HG03432 (cell line): ENCODE data around the gene USF2.

Source experiments
- ATAC-seq: cut with Tn5 transposase; IDR thresholded peaks from one replicate; pipeline ENCODE4 v1.9.1; 2021; ENCODE audit warnings: mild to moderate bottlenecking, moderate library complexity; ENCODE audit not compliant: unreplicated experiment

The USF2 gene

GRCh38 chr19:35296644-35297514 is 28.1 kb downstream of the USF2 start:
- ATAC-seq = no peak

DNA sequence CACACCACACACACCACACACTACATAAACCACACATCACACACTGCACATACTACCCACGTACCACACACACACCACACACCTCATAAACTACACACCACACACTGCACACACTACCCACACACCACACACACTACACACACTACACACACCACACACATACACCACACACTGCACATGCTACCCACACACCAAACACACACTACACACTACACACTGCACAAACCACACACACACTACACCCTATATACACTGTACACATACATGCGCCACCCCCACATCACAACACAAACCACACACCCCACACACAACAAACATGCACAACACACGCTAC is 28.7 kb downstream of the USF2 start:
- no peak for ATAC-seq

DNA sequence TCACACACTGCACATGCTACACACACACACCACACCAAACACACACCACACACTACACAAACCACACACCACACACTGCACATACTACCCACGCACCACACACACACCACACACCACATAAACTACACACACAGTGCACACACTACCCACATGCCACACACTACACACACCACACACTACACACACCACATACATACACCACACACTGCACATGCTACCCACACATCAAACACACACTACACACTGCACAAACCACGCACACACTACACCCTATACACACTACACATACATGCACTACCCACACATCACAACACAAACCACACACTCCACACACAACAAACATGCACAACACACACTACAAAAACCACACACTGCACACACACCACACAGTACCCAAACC is 29.2 kb downstream of the USF2 start:
- no peak for ATAC-seq

DNA sequence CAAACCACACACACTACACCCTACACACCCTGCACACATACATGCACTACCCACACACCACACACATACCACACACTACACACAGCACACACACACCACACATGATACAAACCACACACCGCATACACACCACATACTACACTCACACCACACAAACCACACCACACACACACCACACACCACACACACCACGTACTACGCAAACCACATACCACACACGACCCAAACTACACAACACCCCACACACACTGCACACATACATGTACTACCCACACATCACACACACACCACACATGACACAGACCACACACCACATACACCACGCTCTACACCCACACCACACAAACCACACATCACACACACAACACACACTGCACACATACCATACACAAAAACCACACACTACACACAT is 29.8 kb downstream of the USF2 start:
- no peak for ATAC-seq

DNA sequence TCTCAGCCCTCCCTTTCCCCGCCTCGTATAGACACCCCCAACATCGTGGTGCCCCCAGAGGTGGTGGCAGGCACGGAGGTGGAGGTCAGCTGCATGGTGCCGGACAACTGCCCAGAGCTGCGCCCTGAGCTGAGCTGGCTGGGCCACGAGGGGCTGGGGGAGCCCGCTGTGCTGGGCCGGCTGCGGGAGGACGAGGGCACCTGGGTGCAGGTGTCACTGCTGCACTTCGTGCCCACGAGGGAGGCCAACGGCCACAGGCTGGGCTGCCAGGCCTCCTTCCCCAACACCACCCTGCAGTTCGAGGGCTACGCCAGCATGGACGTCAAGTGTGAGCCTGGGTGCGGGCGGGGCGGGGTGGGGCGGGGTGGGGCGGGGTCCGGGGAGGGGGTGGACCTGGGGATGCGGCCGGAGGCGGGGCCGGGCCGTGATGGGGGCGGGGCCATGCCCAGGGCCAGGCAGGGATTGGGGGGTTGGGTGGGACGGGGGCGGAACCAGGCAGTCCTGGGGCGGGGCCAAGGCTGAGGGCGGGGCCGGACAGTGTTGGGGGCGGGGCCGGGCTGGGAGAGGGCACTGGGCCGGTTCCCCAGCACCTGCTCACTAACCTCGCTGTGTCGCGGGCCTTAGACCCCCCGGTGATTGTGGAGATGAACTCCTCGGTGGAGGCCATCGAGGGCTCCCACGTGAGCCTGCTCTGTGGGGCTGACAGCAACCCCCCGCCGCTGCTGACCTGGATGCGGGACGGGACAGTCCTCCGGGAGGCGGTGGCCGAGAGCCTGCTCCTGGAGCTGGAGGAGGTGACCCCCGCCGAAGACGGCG is 31.0 kb downstream of the USF2 start:
- no peak for ATAC-seq

- ATAC-seq = no peak
These were observed 31.5 kb downstream of the USF2 start for GRCh38 chr19:35300339-35300649.

GRCh38 chr19:35301961-35302360 is 33.2 kb downstream of the USF2 start:
- no peak for ATAC-seq

DNA sequence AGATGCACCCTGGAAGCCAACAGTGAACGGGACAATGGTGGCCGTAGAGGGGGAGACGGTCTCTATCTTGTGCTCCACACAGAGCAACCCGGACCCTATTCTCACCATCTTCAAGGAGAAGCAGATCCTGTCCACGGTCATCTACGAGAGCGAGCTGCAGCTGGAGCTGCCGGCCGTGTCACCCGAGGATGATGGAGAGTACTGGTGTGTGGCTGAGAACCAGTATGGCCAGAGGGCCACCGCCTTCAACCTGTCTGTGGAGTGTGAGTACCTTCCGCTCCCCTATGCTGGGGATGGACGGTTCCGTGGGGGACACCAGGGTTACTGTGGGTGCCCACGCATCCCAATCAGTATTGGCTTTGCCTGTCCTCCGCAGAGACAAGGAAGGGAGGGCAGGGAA is 33.7 kb downstream of the USF2 start:
- ATAC-seq = no peak

DNA sequence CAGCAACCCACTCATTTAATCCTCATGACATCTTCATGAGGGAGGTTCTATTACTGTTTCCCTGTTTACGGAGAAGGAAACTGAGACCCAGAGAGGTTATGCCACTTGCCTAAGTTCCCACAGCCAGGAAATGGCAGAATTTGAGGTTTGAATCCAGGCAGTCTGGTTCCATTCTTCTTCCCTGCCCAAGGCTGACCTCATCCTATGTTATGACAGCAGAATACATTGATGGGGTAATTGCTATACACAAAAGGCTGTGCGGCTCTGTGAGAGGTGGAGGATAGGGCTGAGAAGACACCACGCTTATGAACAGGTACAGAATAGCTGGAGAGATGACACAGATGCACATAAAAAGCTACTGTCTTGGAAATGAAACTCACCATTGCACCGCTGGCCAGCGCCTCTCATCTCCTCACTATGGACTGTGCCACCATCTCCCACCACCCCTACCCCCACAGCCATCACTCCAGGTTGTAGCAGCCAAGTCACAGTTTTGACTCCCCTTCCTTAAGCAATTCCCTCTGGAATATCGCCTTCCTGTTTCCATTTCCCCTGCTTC is 34.7 kb downstream of the USF2 start:
- no peak for ATAC-seq

DNA sequence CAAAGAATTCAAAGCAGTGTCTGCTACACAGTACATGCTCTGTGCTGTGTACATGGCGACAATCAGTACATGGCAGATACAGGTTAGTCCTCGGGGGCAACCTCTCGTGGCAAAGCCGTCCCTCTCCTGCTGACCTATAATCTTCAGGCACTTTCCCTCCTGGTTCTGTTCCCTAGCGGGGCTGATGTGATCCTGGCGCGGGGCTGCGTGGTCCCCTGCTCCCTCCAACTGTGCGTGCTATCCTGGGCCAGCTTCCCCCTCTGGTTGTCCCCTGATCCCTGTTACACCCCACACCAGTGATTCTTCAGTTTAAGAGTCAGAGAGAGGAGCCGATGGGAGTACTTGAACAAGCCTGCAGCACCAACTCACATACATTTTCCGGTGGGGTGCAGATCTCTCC is 35.3 kb downstream of the USF2 start:
- ATAC-seq = no peak

DNA sequence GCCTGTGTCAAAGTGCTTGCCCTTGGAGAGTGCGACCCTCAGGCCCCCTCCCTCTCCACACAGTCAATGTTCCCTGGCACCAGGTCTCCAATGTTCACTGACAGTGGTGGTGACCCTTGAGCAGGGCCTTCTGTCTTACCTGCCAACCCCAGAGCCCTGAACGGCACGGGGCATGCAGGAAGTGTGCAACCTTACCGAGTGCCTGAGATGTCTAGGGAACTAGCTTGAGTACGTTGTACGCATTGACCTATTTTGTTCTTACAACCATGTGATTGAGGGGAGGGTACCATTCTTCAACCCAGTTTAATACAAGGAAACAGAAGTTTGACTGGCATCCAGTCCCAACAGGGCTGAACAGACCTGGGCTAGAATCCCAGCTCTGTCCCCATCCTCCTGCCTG is 36.4 kb downstream of the USF2 start:
- ATAC-seq = no peak

DNA sequence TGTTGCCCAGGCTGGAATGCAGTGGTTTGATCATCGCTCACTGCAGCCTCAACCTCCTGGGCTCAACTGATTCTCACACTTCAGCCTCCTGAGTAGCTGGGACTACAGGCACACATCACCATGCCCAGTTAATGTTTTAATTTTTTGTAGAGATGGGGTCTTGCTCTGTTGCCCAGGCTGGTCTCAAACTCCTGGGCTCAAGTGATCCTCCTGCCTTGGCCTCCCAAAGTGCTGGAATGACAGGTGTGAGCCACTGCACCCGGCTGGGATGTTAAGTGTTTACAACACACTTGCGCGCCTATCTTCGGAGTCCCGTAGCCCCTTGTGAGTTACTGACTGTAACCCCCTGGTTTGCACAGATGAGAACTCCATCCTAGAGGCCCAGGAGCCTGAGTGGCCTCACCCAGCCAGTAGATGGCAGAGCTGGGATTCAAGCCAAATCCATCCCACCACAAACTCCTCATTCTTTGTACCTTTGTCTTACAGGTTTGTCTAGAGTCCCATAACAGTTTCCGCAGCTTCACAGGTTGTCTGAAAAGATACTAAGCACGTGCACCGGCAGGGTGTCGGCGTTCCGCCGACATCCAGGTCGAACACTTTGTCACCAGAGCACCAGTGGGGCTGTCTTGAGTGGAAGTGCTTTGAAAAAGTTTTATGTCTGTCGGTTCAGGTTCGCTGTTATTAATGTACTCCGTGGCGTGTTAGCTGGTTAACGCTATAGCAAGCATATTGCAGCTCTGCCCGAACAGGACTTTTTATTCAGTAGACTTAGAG is 37.9 kb downstream of the USF2 start:
- no peak for ATAC-seq

- no peak for ATAC-seq
These were observed 39.2 kb downstream of the USF2 start for GRCh38 chr19:35307931-35308330.

GRCh38 chr19:35308910-35309309 is 40.1 kb downstream of the USF2 start:
- ATAC-seq = no peak

DNA sequence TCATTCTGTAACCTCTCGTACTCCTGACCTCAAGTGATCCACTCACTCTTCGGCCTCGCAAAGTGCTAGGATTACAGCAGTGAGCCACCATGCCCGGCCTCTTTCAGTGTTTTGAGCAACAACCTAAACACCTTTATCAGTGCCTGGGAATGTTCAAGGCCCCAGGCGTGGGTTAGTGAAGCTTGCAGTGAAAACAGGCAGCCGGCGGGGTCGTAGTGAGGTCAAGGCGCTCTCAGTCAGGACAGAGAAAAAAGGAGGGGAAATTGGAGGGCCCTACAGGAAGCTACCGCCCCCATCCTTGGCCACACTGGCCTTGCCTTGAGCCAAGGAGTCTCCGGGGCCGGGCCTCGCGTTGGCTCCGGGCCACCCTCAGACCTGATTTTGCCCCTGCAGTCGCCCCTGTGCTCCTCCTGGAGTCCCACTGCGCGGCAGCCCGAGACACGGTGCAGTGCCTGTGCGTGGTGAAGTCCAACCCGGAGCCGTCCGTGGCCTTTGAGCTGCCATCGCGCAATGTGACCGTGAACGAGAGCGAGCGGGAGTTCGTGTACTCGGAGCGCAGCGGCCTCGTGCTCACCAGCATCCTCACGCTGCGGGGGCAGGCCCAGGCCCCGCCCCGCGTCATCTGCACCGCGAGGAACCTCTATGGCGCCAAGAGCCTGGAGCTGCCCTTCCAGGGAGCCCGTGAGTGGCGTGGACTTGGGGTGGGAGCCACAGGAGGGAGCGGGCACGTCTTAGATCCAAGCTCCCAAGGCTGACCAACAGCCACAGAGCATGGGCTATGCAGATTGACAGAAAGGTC is 40.9 kb downstream of the USF2 start:
- ATAC-seq = no peak

DNA sequence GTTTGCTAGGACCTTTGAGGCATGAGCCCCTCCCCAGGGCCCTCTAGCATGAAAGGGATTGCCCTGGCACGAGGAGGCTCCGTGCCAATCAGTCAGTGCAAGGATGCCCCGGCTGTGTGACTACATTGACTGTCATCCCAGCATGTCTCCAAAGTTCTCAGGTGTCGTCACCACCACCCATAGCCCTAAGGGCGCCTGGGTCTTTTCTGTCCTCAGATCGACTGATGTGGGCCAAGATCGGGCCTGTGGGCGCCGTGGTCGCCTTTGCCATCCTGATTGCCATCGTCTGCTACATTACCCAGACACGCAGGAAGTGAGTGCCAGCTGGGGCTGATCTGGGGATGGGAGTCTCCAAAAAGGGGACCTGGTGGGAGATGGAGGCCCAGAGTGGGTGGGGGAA is 41.6 kb downstream of the USF2 start:
- no peak for ATAC-seq

DNA sequence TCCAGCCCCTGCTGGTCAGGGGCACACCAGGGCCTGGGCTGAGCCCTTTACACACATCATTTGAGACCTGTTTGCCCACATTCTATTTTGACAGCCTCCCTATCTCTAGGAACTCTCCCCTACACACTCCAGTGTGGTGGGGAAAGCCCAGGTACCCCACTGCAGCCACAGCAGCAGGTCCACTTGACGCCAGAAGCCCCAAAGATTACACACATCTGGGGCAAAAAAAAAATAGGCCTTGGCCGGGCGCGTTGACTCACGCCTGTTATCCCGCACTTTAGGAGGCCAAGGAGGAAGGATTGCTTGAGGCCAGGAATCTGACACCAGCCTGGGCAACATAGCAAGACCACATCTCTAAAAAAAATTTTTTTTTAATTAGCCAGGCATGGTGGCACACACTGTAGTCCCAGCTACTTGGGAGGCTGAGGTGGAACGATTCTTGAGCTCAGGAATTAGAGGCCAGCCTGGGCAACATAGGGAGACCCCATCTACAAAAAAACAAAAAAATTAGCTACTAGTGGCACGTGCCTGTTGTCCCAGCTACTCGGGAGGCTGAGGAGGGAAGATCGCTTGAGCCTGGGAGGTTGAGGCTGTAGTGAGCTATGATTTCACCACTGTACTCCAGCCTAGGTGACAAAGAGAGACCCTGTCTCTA is 42.2 kb downstream of the USF2 start:
- ATAC-seq = no peak

DNA sequence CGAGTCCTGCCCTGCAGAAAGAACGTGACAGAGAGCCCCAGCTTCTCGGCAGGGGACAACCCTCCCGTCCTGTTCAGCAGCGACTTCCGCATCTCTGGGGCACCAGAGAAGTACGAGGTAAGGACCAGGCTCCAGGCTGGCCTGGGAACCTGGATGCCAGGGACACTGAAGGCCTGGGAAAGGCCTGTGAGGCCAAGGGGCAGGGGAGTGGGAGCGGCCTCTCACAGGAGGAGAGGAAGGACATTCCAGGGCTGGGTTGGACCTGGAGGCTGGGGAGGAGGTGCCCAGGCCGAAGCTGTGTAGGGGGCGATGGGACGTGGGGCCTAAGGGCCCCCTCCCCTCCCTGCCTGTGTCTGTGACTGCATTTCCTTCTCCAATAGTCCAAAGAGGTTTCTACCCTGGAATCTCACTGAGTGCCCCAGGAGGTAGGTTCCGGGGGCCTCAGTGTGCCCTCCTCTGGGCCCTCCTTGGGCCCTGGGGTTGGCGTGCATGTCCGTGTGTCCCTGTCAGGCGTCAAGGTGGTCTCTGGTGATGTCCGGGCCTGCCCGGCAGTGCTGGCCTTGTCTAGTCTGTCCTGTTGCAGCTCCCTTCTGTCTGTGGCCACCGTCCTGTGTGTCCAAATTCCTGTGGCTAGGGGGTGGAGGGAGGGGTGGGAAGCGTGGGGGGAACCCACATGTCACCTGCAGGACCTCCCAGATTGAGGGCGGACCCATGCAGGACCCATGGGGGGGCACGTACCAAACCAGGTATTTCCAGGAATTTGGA is 43.3 kb downstream of the USF2 start:
- no peak for ATAC-seq

- no peak for ATAC-seq
These were observed 44.8 kb downstream of the USF2 start for GRCh38 chr19:35313587-35313986.
